Brain microvascular endothelial cell (primary cell): ENCODE data around the gene DMRTC1B.
"Not testable (repeated sequence)": the region's sequence is repeated elsewhere in the genome, so short reads cannot be mapped to it uniquely, and the experiment has no call there.

Source experiments
- DNase-seq: peaks from one replicate; pipeline ENCODE4 v3.0.0-alpha.2; 2020
- H3K27ac ChIP-seq: fragments of 250-450 bp; sonication (Bioruptor Pico); 2 replicates; pipeline ENCODE4 v1.5.1; 2020; ENCODE audit warnings: mild to moderate bottlenecking, moderate library complexity
- H3K27me3 ChIP-seq: fragments of 250-450 bp; sonication (Bioruptor Pico); replicated peaks from 2 replicates; pipeline ENCODE4 v1.5.1; 2020; ENCODE audit warnings: mild to moderate bottlenecking
- H3K36me3 ChIP-seq: fragments of 250-450 bp; sonication (Bioruptor Pico); replicated peaks from 2 replicates; pipeline ENCODE4 v1.5.1; 2020; ENCODE audit warnings: mild to moderate bottlenecking
- H3K4me3 ChIP-seq: 2 replicates; pipeline ENCODE4 v1.5.1; 2011; ENCODE audit warnings: low read depth, mild to moderate bottlenecking, control low read depth, low read length, moderate library complexity
- in situ Hi-C: cut with HindIII; loops from 2 replicates; pipeline ENCODE4 v1.10.0; 2017; ENCODE audit warnings: low sequenced_read_pairs, low pct_ligation_motif_present
- TF ChIP-seq, protein P1 (sequence below): IDR thresholded peaks from 2 replicates; pipeline ENCODE4 v1.5.1; 2011; ENCODE audit warnings: low read depth, mild to moderate bottlenecking, moderate library complexity, low read length, control low read depth, inconsistent platforms; ENCODE audit errors: missing control alignments

Gene DMRTC1B, protein sequence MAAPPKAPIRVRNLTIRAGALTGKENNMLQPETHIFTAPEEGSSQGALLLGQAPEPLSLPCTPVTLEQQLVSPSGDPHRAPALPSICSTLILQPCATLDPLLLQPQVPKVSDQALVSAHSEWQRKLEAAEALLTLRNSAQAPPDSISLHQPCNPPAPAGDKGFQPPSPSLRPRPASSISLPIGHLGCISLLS

DNA sequence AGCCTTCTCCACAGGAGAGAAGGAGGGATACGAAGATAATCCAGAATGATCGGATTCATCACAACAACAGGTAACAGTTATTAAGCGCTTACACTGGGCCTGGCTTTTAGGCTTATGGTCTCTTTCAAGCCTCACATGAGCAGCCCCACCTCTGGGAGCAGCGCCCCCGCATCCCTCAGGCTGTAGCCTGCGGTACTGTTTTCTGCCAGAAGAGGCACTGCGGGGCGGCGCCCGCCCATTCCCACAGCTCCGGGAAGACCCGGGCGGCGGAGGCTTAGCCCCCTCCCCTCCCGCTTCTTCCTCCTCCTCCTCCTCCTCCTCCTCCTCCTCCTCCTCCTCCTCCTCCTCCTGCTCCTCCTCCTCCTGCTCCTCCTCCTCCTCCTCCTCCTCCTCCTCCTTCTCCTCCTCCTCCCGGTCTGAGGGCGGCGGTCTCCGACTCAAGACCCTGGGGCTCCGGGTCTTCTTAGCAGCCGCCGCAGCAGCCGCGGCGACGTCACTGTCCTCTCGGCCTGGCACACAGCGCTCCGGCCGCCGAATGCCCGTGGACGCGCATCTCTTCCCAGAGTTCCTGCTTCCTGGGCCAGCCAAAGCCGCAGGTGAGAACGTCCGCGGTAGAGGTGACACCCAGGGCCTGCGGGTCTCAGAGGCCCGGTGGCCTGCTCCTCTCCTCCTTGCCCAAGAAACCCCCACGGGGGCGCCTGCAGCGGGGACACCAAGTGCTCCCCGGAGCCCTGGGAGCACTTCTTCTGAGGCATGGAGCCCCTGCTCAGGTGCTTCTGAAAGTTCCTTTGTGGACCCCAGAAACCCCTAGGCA is at the start of gene DMRTC1B:
Gene DMRTC1B (plus strand): TSS at position 238 of the 814 bp plus-strand sequence. CDS start 68,246 bp downstream, outside the sequence.
- in situ Hi-C loops, H3K4me3 ChIP-seq, H3K27me3 ChIP-seq, H3K36me3 ChIP-seq, DNase-seq, H3K27ac ChIP-seq: not testable (repeated sequence)

DNA sequence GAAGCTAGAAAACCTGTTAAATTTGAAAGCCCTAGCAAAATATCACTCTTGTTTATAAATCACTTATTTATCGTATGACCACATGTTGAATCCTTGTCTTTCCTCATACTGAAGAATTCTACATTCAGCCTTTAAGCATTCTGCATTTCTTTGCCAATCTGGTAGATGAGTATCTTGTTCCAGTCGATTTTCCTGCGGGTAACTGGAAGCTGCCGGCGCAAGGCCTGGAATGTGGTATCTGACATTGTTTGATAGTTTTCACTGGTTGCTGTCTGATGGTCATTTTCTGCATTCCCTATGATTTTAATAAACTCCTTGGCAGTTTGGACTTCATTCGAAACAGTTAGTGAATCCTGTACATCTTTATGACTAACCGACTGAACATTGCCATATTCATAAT is 48.8 kb upstream of the DMRTC1B start:
- no peaks in the 10 kb centered on the region for H3K36me3 ChIP-seq
- no peak overlapping the region for H3K27ac ChIP-seq
- DNase-seq = no peak
- H3K4me3 ChIP-seq = no peak overlapping the region
- in situ Hi-C loops = no loop called here
- TF ChIP-seq, protein P1, sequence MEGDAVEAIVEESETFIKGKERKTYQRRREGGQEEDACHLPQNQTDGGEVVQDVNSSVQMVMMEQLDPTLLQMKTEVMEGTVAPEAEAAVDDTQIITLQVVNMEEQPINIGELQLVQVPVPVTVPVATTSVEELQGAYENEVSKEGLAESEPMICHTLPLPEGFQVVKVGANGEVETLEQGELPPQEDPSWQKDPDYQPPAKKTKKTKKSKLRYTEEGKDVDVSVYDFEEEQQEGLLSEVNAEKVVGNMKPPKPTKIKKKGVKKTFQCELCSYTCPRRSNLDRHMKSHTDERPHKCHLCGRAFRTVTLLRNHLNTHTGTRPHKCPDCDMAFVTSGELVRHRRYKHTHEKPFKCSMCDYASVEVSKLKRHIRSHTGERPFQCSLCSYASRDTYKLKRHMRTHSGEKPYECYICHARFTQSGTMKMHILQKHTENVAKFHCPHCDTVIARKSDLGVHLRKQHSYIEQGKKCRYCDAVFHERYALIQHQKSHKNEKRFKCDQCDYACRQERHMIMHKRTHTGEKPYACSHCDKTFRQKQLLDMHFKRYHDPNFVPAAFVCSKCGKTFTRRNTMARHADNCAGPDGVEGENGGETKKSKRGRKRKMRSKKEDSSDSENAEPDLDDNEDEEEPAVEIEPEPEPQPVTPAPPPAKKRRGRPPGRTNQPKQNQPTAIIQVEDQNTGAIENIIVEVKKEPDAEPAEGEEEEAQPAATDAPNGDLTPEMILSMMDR = no peak
- no peaks in the 10 kb centered on the region for H3K27me3 ChIP-seq

DNA sequence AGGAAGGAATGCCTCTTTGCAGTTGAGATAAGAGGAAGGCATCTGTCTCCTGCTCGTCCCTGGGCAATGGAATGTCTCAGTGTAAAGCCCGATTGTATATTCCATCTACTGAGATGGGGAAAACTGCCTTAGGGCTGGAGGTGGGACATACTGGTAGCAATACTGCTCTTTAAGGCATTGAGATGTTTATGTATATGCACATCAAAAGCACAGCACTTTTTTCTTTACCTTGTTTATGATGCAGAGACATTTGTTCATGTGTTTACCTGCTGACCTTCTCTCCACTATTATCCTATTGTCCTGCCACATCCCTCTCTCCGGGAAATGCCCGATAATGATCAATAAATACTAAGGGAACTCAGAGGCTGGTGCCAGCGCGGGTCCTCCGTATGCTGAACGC is 43.1 kb upstream of the DMRTC1B start:
- in situ Hi-C loops, H3K4me3 ChIP-seq, H3K27ac ChIP-seq, H3K27me3 ChIP-seq, DNase-seq, H3K36me3 ChIP-seq: not testable (repeated sequence)

DNA sequence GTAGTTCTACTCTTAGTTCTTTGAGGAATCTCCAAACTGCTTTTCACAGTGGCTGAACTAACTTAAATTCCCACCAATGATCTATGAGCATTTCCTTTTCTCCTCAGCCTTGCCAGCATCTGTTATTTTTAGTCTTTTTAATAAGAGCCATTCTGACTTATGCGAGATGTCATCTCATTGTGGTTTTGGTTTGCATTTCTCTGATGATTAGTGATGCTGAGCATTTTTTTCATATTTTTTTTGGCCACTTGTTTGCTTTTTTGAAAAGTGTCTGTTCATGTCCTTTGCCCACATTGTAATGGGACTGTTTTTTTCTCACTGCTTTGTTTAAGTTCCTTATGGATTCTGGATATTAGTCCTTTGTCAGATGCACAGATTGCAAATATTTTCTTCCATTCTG is 41.1 kb upstream of the DMRTC1B start:
- Histone ChIP-seq H3K4me3 (no peak overlapping the region), H3K27me3 (no peaks in the 10 kb centered on the region), H3K36me3 (no peaks in the 10 kb centered on the region), H3K27ac (no peak overlapping the region)
- DNase-seq = peak; percentile 12
- in situ Hi-C loops = no loop called here
- TF ChIP-seq, protein P1 = no peak

DNA sequence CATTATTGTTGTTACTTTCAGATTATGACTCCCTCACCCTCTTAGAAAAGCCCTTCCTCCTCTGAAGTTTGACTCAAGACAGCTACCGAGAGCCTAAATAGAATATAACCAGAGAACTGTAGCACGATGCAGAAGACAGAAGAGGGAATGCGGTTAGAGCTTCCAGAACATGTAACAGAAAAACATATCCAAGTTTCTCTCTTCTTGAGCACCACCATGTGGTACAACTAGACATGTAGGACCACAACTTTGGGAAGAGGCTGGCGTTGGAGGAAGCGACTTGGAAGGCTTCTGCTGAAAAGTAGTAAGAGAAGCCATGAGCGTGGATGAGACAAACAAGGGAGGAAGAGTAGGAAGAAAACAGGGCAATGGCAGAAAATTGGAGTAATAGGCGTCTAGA is 31.1 kb upstream of the DMRTC1B start:
- in situ Hi-C loops, H3K27ac ChIP-seq, H3K36me3 ChIP-seq, DNase-seq, H3K27me3 ChIP-seq, H3K4me3 ChIP-seq: not testable (repeated sequence)

DNA sequence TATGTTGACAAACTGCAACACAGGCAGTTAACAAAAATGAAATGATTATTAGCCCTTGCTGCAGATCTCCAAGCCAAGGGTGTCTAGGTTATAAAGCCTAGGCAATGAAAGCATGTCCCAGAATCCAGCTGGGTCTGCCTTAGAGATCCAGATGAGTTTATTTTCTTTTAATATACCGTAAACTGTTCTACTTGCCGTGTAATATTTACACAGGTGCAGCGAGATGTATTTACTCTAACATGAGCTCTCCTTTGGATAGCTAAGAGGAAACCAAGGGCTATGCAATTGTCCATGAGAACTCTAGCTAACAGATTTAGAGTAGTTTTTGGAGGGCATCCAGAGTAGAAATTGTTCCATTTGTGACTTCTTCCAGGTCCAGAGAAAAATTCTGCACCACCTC is 28.1 kb upstream of the DMRTC1B start:
- H3K36me3 ChIP-seq, H3K4me3 ChIP-seq, H3K27me3 ChIP-seq, H3K27ac ChIP-seq, DNase-seq, in situ Hi-C loops: not testable (repeated sequence)

DNA sequence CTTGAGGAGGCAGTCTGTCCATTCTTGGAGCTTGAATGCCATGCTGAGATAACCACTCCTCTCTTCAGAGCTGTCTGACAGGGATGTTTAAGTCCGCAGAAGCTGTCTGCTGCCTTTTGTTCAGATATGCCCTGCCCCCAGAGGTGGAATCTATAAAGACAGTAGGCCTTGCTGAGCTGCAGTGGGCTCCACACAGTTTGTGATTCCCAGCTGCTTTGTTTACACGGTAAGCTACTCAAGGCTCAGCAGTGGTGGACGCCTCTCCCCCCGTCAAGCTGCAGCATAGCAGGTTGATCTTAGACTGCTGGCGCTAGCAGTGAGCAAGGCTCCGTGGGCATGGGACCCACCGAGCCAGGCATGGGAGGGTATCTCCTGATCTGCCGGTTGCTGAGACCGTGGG is 16.2 kb upstream of the DMRTC1B start:
- in situ Hi-C loops, DNase-seq, H3K4me3 ChIP-seq, H3K27me3 ChIP-seq, H3K36me3 ChIP-seq, H3K27ac ChIP-seq: not testable (repeated sequence)

DNA sequence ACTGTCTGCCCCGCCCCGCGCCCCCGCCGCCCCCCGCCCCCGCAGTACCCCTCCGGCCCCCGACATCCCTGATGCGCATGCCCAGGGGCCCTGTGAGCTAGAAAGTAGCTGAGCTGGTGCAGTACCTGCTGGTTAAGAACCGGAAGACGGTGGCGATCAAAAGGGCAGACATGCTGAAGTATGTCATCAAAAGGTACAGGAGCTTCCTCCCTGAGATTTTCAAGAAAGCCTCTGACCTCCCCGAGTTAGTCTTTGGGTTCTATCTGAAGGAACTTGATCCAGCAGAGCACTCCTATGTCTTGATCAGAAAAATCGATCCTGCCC is 739 bp downstream of the DMRTC1B start:
- H3K4me3 ChIP-seq, H3K27me3 ChIP-seq, H3K27ac ChIP-seq, H3K36me3 ChIP-seq, in situ Hi-C loops, DNase-seq: not testable (repeated sequence)

DNA sequence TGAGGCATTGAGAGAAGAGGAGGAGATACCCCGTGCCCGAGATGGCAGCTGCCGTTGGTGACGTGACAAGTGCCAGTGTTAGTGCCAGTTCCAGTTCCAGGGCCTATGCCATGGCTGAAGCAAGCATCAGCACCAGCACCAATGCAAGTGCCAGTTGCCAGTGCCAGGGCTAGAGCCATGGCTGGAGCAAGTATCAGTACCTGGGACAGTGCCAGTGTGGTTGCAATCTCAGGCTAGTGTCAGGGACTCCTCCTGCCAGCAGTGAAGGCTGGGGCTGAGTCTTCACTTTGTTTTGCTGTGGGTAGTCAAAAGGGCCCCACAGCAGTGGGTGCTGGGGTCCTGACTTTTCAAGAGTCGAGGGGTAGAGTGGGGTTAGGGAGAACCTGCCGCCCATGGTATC is 1.5 kb downstream of the DMRTC1B start:
- H3K4me3 ChIP-seq, H3K27me3 ChIP-seq, in situ Hi-C loops, H3K36me3 ChIP-seq, H3K27ac ChIP-seq, DNase-seq: not testable (repeated sequence)

DNA sequence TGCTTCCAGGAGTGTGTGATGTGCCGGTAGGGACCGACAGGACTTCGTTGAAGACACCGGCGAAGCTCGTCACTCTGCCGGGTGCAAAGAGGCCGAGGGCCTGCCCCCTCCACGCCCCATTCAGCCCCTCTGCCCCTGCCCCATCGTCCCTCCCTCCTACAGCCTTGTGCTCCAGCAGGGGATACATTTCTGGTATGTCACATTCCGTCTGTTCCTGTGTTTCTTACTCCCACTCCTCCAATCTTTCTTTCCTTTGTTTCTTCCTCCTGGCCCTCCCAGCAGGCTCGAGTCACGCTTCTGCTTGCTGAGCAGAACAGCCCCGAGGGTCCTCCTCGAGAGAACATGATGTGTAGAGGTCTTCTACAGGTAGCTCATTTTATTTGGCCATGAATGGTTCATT is 5.9 kb downstream of the DMRTC1B start, which contains the start of gene FAM236B:
Gene FAM236B (minus strand): TSS at position 101 of the 400 bp plus-strand sequence. CDS start 100 bp downstream, at position 1.
- H3K4me3 ChIP-seq, in situ Hi-C loops, H3K27ac ChIP-seq, H3K36me3 ChIP-seq, H3K27me3 ChIP-seq, DNase-seq: not testable (repeated sequence)

DNA sequence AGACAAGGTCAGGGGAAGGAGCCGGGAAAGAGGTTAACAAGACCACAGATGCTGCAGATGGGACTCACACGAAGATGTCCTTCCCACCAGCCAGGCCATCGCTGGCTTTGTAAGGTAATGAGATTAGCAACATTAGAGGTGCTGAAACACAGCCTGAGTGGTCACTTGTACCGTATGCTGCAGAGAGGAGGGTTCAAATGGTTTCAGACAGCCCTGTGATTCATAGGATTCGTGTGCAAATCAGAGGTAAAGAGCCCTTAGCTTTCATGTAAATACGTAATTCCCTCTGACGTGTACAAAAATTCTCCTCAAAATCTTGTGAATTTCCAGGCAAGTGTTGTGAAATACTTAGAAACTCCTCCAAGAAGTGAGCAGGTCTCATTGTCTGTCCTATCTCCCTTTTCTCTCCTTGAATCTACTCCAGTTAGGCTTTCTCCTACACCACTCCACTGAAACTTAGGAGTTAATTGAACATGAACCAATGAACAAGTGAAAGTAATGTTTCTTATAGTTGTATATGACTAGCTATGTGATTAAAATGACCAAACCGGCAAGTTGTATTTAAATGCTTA is 6.8 kb downstream of the DMRTC1B start:
- H3K4me3 ChIP-seq, H3K27me3 ChIP-seq, DNase-seq, H3K36me3 ChIP-seq, H3K27ac ChIP-seq, in situ Hi-C loops: not testable (repeated sequence)

DNA sequence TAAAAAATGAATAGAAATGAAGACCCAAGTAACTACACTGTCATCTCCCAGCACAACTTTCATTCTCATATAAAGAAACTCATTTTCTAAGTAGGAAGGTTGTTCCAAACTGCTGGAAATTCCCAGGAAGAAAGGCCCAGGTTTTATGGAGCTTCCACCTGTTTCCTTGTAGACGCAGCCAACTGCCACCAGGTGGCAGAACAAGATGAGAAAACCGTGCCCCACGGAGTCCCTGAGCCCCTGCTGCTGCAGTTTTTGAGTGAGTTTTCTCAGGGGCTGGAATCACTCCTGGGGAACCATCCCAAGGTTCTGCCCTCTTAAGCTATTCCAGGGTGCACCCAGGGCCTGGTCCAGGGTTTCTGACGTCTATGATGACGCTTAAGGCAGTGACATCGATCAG is 7.3 kb downstream of the DMRTC1B start:
- H3K27me3 ChIP-seq, H3K4me3 ChIP-seq, DNase-seq, H3K27ac ChIP-seq, in situ Hi-C loops, H3K36me3 ChIP-seq: not testable (repeated sequence)
